ENCODE results near the gene NFU1. TPM values are rescaled to one million over a fixed set of nuclear protein-coding genes. Genes with fewer than 3 reads are reported as not detected.

NFU1 gene
- total and polyA plus RNA-seq, 2 of the 13 experiments (the other 11 are each of a cell fraction or from before 2014, with no cell fraction given): 39.1 to 84.0 TPM

DNA sequence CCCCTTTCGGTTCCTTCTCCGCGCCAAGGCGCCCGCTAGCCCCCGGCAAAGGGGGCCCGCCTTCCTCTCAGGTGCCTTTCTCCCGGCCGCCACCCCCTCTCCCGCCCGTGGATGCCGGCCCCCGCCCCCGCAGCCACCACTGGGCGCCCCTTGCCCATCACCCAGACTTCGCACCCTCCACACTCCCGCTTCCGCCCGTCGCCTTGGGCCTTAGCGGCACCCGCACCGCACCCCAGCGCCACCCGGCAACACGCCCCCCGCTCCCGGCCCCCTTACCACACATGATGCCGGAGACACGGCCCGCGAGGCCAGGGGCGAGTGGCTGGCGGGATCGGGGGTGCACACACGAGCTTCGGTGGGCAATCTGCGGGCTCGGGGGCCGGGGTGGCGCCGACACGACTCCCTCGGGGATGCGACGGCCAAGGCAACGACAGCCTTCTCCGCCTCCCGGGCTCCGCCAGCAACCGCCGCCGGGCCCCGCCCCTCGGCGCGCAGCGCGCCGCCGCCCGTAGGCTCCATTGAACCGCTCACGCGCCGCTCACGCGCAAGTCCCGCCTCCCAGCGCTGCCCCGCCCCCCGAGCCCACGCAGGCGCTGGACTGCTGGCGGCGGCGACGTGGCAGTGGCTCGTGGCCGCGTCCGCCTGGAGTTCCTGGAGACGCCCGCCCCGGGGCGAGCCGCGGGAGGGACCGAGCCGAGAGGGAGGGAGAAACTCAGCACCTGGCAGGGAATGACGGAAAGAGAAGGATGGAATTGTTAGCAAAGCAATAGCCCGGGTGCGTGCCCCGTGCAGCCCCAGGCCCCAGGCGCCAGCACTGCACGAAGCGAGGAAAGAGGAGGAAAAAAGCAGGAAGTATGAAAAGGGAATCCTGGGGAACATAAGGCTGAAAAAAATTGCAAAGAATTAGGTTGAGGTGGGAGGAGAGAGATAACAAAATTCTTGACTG is 50.2 kb downstream of the NFU1 start, which contains the start of gene GFPT1 (continued):
- TF ChIP-seq, protein P1, sequence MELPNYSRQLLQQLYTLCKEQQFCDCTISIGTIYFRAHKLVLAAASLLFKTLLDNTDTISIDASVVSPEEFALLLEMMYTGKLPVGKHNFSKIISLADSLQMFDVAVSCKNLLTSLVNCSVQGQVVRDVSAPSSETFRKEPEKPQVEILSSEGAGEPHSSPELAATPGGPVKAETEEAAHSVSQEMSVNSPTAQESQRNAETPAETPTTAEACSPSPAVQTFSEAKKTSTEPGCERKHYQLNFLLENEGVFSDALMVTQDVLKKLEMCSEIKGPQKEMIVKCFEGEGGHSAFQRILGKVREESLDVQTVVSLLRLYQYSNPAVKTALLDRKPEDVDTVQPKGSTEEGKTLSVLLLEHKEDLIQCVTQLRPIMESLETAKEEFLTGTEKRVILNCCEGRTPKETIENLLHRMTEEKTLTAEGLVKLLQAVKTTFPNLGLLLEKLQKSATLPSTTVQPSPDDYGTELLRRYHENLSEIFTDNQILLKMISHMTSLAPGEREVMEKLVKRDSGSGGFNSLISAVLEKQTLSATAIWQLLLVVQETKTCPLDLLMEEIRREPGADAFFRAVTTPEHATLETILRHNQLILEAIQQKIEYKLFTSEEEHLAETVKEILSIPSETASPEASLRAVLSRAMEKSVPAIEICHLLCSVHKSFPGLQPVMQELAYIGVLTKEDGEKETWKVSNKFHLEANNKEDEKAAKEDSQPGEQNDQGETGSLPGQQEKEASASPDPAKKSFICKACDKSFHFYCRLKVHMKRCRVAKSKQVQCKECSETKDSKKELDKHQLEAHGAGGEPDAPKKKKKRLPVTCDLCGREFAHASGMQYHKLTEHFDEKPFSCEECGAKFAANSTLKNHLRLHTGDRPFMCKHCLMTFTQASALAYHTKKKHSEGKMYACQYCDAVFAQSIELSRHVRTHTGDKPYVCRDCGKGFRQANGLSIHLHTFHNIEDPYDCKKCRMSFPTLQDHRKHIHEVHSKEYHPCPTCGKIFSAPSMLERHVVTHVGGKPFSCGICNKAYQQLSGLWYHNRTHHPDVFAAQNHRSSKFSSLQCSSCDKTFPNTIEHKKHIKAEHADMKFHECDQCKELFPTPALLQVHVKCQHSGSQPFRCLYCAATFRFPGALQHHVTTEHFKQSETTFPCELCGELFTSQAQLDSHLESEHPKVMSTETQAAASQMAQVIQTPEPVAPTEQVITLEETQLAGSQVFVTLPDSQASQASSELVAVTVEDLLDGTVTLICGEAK (IDR thresholded peaks at IDR 0.05): 0 out of 2 replicates have a peak, but pooled peaks have one; percentile 11
- TF ChIP-seq, protein P1 (CRISPR knock-in tag; IDR thresholded peaks at IDR 0.05): peak; percentile 90
- TF ChIP-seq, protein P2, sequence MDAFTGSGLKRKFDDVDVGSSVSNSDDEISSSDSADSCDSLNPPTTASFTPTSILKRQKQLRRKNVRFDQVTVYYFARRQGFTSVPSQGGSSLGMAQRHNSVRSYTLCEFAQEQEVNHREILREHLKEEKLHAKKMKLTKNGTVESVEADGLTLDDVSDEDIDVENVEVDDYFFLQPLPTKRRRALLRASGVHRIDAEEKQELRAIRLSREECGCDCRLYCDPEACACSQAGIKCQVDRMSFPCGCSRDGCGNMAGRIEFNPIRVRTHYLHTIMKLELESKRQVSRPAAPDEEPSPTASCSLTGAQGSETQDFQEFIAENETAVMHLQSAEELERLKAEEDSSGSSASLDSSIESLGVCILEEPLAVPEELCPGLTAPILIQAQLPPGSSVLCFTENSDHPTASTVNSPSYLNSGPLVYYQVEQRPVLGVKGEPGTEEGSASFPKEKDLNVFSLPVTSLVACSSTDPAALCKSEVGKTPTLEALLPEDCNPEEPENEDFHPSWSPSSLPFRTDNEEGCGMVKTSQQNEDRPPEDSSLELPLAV (CRISPR knock-in tag; conservative IDR thresholded peaks at IDR 0.05; ENCODE audit: low read depth): 0 out of 2 replicates have a peak, but pooled peaks have one; percentile 54
- TF ChIP-seq, protein P3, sequence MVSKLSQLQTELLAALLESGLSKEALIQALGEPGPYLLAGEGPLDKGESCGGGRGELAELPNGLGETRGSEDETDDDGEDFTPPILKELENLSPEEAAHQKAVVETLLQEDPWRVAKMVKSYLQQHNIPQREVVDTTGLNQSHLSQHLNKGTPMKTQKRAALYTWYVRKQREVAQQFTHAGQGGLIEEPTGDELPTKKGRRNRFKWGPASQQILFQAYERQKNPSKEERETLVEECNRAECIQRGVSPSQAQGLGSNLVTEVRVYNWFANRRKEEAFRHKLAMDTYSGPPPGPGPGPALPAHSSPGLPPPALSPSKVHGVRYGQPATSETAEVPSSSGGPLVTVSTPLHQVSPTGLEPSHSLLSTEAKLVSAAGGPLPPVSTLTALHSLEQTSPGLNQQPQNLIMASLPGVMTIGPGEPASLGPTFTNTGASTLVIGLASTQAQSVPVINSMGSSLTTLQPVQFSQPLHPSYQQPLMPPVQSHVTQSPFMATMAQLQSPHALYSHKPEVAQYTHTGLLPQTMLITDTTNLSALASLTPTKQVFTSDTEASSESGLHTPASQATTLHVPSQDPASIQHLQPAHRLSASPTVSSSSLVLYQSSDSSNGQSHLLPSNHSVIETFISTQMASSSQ (IDR thresholded peaks at IDR 0.05; ENCODE audit: low read depth): no peak
- TF ChIP-seq, protein P3 (CRISPR knock-in tag; IDR thresholded peaks at IDR 0.05; ENCODE audit: borderline replicate concordance): peak; percentile 74
- TF ChIP-seq ZEB1 (IDR thresholded peaks at IDR 0.05; ENCODE audit: insufficient replicate concordance, low read depth): peak; percentile 56

Measured in HepG2 (cell line).